HG02840 (cell line): ENCODE results near the gene SH3PXD2A.
"Not testable (repeated sequence)": the region's sequence is repeated elsewhere in the genome, so short reads cannot be mapped to it uniquely, and the experiment has no call there.

Source experiments
- ATAC-seq: cut with Tn5 transposase; IDR thresholded peaks from one replicate; pipeline ENCODE4 v1.9.1; 2021; ENCODE audit warnings: mild to moderate bottlenecking, moderate library complexity, moderate number of reproducible peaks; ENCODE audit not compliant: unreplicated experiment, low FRiP score

SH3PXD2A gene

GRCh38 chr10:103772846-103773245 lies 82.5 kb downstream of the SH3PXD2A start:
- not testable (repeated sequence) for ATAC-seq

- ATAC-seq: peak; percentile 50
Observed at GRCh38 chr10:103772096-103772845, 83.1 kb downstream of the SH3PXD2A start.

DNA sequence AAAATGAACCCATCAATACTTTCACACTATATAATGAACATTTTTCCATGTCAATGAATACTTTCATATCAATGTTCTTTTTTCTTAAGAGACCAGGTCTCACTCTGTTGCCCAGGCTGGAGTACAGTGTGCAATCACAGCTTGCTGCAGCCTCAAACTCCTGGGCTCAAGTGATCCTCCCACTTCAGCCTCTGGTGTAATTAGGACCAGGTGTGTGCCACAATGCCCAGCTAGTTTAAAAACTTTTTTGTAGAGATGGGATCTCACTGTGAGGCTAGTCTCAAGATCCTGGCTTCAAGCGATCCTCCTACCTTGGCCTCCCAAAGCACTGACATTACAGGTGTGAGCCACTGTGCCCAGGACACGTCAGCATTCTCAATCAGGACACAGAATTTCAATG lies 85.2 kb downstream of the SH3PXD2A start:
- no peak for ATAC-seq

DNA sequence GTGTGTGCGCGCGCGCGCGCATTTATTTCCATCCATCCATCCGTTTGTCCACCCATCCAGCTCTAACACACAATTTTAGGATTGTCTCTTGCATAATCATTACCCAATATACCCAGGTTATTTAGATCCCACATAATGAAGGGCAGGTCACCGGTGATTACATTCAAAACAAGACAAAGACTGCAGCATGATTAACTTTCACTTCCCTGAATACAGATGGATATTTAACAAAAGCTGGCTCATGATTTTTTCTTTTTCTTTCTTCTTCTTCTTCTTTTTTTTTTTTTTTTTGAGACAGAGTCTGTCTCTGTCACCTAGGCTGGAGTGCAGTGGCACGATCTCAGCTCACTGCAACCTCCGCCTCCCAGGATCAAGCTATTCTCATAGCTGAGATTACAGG lies 86.2 kb downstream of the SH3PXD2A start:
- ATAC-seq: no peak

DNA sequence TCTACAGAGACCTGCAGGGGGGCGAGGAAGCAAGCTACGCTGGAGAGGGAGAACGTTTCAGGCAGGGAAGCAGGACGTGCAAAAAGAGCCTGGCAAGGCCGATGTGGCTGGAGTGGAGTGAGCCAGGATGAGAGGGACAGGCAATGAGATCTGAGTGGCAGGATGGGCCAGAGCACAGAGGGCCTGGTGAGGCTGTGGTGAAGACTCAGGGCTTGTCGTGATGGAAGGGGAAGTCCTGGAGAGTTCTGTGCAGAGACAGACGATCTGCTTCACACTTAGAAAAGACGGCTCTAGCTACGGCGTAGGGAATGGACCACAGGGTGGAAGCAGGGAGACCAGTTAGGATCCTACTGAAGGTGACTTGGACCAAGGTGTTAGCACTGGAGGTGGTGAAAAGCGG lies 87.0 kb downstream of the SH3PXD2A start:
- no peak for ATAC-seq

DNA sequence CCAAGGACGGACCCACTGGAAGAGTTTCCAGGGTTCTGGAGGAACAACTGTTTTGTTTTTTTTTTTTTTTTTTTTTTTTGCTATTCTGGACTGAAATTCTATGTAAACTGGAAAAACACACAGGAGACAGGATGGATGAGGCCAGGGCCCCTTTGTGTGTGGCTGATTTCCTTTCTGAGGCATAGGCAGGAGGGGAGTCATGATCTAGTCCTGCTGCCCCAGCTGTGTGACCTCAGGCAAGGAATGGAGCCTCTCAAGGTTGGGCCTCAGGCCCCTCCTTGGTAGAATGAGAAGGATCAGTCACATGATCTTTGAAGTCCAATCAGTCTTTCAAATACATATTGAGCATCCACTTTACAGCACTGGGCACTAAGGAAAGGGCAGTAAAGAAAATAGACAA lies 87.6 kb downstream of the SH3PXD2A start:
- ATAC-seq: no peak

GRCh38 chr10:103766751-103767505 lies 88.4 kb downstream of the SH3PXD2A start:
- no peak for ATAC-seq

DNA sequence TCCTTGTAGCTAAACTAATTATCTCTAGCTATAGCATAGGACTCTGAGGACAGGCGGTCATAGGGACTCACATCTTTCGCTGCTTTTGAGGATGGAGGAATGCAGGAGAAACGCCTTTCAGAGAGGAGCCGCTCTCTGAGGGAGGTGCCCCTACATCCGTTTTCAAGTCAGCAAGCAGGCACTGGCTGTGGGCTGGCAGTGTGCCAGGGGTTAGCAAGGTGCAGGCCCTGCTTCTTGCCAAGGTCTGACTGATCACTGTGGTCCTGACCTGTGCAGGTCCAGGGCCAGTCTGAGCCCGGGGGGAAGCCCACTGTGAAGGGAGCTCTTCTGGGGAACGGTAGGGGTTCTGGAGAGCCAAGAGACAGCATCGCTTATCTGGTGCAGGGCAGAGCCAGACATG lies 89.4 kb downstream of the SH3PXD2A start:
- no peak for ATAC-seq

DNA sequence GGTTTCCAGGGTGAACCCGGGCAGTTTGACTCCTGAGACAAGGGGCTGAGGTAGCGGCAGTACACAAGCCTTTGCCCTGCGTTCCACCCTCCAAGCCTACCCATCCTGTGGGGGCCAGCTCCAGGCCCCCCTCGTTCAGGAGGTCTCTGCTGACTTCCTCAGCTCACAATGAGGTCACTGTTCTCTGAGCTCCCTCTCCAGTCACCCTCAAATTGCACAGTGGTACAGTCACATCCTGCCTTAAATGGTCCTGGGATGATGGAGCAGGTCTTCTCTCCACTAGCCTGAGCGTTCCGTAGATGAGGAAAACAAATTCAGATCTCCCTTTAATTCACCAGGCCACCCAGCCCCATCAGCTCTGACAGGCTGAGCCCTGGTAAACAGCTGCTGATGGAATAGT lies 90.2 kb downstream of the SH3PXD2A start:
- no peak for ATAC-seq

GRCh38 chr10:103764296-103765088 lies 90.9 kb downstream of the SH3PXD2A start:
- ATAC-seq: no peak

- no peak for ATAC-seq
Observed at GRCh38 chr10:103763374-103764202, 91.8 kb downstream of the SH3PXD2A start.

- no peak for ATAC-seq
Observed at GRCh38 chr10:103762916-103763315, 92.5 kb downstream of the SH3PXD2A start.

DNA sequence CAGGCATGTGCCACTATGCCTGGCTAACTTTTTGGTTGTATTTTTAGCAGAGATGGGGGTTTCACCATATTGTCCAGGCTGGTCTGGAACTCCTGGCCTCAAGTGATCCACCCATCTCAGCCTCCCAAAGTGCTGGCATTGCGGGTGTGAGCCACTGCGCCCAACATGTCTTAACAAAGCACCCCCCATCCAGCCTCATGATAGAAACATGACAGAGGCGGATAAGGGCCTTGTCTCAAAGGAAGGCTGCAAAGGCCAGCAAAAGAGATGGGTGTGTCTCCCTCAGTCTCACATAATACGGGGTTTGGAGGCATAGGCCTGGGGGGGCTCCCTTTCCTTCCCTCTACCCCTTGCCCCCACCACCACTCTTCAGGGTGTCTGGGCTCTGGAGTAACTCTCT lies 93.2 kb downstream of the SH3PXD2A start:
- no peak for ATAC-seq

DNA sequence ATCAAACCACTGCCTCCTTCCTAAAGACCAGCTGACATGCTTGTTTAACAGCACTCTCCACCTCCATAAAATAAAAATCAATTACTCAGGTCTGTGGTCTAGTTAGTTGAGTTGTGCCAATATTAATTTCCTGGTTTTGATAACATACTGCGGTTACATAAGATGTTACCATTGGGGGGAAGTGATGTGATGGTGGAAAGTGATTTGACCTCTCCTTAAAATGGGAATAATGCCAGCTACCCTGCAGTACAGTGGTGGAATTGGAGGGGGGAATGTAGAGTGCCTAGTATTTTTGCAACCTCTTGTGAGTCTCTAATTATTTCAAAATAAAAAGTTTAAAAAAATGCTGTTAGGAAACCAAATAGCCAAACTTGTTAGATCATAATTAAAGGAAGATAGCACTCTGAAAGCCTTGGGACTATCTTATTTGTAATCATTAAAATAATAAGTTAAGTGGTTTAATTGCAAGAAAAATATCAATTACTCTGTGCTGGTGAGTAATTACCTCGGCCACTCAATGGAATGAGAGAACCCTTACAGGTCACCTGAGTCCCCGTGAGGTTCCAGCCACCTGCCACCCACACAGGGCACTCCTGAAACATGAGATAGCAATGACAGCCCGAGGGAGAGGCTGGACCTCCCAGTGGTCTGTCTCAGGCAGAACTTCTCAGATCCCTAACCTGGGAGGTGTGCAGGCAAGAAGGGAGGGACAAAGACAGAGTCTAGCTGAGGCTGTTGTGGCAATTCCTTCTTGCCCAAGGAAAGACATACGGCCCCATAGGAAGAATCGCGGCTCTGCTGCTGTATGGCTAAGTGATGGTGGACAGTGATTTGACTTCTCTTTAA lies 94.1 kb downstream of the SH3PXD2A start:
- ATAC-seq: no peak

DNA sequence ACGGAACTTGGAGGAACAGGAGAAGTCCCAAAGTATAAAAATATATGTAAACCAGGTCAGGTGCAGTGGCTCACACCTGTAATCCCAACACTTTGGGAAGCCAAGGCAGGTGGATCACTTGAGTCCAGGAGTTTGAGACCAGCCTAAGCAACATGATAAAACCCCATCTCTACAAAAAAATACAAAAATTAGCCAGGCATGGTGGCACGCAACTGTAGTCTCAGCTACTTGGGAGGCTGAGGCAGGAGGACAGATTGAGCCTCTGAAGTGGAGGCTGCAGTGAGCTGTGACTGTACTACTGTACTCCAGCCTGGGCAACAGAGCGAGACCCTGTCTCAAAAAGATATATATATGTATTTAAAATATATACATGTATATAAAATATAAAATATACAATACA lies 95.1 kb downstream of the SH3PXD2A start:
- not testable (repeated sequence) for ATAC-seq

DNA sequence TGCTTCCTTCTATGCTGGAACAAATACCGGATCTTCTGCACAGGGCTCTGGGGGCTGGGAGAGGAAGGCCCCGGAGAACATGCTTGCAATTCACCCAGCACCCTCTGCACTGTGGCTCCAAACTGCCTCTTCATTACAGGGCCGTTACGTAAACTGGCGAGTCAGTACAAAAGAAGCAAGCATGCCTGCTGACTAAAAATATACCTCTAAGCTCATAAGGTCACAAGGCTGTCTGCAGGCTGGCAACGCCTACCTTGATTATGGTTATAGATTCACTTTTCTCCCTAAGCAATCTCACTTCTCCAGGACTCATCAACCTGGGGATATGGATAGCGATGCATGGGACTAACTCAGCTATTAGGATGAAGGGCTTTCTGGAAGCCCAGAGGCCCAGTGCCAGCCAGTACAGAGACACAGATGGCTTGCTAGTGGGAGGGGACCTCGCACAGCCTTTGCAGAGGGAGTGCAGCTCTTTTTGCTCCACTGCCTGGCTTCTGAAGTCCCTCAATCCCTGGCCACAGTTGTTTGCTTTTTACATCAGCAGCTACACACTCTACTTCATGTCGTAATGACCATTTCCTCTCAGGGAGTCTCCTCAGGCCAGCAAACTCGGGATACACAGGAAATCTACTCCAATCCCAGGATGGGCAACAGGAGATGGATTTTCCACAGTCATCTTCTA lies 96.1 kb downstream of the SH3PXD2A start:
- ATAC-seq: no peak

GRCh38 chr10:103758294-103758681 lies 97.1 kb downstream of the SH3PXD2A start:
- no peak for ATAC-seq

DNA sequence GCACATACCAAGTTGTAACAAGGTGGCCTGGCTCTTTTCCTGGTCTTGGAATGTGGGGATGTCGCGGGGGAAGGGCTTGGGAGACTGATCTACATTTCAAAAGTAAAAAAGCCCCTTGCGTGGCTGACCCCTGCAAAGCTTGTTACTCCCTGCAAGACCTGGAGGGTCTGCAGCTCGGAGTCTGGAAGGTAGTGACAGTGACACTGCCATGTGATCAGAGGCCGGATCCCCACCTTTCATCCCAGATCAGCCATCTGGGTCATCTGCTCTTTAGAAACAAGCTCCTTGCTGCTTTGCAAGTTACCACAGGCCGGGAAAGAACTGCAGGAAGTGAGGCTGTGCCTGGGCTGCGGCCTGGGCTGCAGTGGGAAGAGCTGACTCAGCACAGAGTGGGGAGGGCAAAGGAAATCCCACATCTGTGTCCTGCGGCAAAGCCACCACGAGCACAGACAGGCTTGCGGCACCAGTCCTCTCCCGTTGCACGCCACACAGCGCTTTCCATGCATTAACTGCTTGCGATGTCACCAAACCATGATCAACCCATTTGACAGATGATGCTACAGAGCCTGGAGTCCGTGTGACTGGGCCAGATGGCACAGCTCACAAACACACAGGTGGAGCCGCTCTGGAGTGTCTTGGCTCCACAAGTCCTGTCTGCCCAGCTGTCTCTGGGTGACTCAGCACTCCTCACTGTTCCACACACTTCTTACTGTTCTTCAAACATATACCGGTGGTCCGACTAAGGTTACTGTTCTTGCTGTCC lies 97.7 kb downstream of the SH3PXD2A start:
- no peak for ATAC-seq
